ENCODE measurements around the gene IRGQ.

The IRGQ gene

GRCh38 chr19:43618921-43619261 is 23.0 kb upstream of the IRGQ start (continued):
- TF ChIP-seq ZNF518A (tag by site-specific recombination; conservative IDR thresholded peaks at IDR 0.05; ENCODE audit: low read depth) (no peak; the same call in 1 of the 2 replicates), ZNF155 (tag by site-specific recombination; IDR thresholded peaks at IDR 0.05) (no peak), ZNF513 (tag by site-specific recombination; IDR thresholded peaks at IDR 0.05) (no peak; the same call in 1 of the 2 replicates), ZNF148 (tag by site-specific recombination; IDR thresholded peaks at IDR 0.05; ENCODE audit: borderline replicate concordance) (peak; percentile 7; the same call in 1 of the 2 replicates), ELK4 (IDR thresholded peaks at IDR 0.05; ENCODE audit: borderline replicate concordance, low read depth, low read length) (no peak), PATZ1 (tag by site-specific recombination; IDR thresholded peaks at IDR 0.05) (no peak), ZNF776 (tag by site-specific recombination; IDR thresholded peaks at IDR 0.05; ENCODE audit: borderline replicate concordance) (no peak), TCF7L2 (IDR thresholded peaks at IDR 0.05; ENCODE audit: borderline replicate concordance, low read depth, low read length) (no peak), ZNF394 (tag by site-specific recombination; IDR thresholded peaks at IDR 0.05; ENCODE audit: borderline replicate concordance) (peak; percentile 53; the same call in 1 of the 2 replicates), EGR2 (tag by site-specific recombination; IDR thresholded peaks at IDR 0.05; ENCODE audit: low read depth) (no peak), KLF1 (tag by site-specific recombination; IDR thresholded peaks at IDR 0.05) (no peak; the same call in 1 of the 2 replicates), ZFHX2 (tag by site-specific recombination; conservative IDR thresholded peaks at IDR 0.05) (no peak), KLF8 (tag by site-specific recombination; IDR thresholded peaks at IDR 0.05) (no peak), ZBTB20 (tag by site-specific recombination; IDR thresholded peaks at IDR 0.05) (no peak; the same call in 1 of the 2 replicates), ZEB2 (tag by site-specific recombination; IDR thresholded peaks at IDR 0.05) (no peak), ZNF248 (tag by site-specific recombination; IDR thresholded peaks at IDR 0.05) (no peak), ZNF549 (tag by site-specific recombination; IDR thresholded peaks at IDR 0.05) (no peak), ZNF449 (tag by site-specific recombination; IDR thresholded peaks at IDR 0.05) (no peak; the same call in 1 of the 2 replicates), ZNF48 (tag by site-specific recombination; IDR thresholded peaks at IDR 0.05) (no peak), ZFP41 (tag by site-specific recombination; IDR thresholded peaks at IDR 0.05; ENCODE audit: borderline replicate concordance) (no peak), ATF2 (tag by site-specific recombination; IDR thresholded peaks at IDR 0.05; ENCODE audit: low read depth) (0 out of 2 replicates have a peak, but pooled peaks have one; percentile 2), ZNF677 (tag by site-specific recombination; IDR thresholded peaks at IDR 0.05) (no peak), ZNF214 (tag by site-specific recombination; IDR thresholded peaks at IDR 0.05; ENCODE audit: borderline replicate concordance) (no peak), HOXA7 (CRISPR knock-in tag; IDR thresholded peaks at IDR 0.05; ENCODE audit: borderline replicate concordance) (no peak), ZNF610 (tag by site-specific recombination; IDR thresholded peaks at IDR 0.05; ENCODE audit: borderline replicate concordance) (no peak)
